GM11168 (cell line): ENCODE results near the gene SIRT3.

Experiments used
- in situ Hi-C: fragments of 300-500 bp; cut with MboI; formaldehyde crosslinking; loops from one replicate; pipeline ENCODE4 v1.12.0; 2022; ENCODE audit warnings: low sequenced_read_pairs; ENCODE audit not compliant: unreplicated experiment

SIRT3 gene

GRCh38 chr11:206526-207207 is 29.5 kb downstream of the SIRT3 start:
- in situ Hi-C loops: loop anchor here (5.0 kb wide), 1 partner anchor 151 kb away; no protein-coding TSS in a partner anchor

GRCh38 chr11:206002-206384 is 30.1 kb downstream of the SIRT3 start:
- in situ Hi-C loops: loop anchor here (5.0 kb wide), 1 partner anchor 151 kb away; no protein-coding TSS in a partner anchor

GRCh38 chr11:205221-206001 is 30.7 kb downstream of the SIRT3 start:
- in situ Hi-C loops: loop anchor here (5.0 kb wide), 1 partner anchor 152 kb away; no protein-coding TSS in a partner anchor

DNA sequence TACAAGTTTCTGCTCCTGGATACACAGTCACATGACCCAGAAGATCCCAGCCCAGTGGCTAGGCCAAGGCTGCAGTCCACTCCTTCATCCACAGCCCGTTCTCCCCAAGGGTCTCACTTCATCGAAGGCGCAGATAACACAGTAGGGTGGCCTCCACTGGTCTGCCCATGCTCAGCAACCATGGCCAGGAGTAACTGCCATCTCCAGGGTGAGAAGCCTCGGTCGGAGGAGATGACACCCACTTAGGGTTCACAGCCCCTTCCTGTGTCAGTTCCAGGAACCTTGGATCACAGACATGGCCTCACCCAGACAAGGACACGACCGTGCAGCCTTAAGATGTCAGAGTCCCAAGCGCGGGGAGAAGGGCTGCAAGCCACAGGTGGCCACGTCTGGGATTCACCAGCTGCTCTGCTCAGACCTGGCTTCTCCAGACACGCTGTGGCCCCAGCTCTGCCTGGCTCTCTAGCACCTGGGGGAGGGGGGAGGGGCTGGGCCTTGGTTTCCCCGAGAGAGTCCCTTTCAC is 31.5 kb downstream of the SIRT3 start:
- in situ Hi-C loops: loop anchor here (5.0 kb wide), 1 partner anchor 153 kb away; no protein-coding TSS in a partner anchor

DNA sequence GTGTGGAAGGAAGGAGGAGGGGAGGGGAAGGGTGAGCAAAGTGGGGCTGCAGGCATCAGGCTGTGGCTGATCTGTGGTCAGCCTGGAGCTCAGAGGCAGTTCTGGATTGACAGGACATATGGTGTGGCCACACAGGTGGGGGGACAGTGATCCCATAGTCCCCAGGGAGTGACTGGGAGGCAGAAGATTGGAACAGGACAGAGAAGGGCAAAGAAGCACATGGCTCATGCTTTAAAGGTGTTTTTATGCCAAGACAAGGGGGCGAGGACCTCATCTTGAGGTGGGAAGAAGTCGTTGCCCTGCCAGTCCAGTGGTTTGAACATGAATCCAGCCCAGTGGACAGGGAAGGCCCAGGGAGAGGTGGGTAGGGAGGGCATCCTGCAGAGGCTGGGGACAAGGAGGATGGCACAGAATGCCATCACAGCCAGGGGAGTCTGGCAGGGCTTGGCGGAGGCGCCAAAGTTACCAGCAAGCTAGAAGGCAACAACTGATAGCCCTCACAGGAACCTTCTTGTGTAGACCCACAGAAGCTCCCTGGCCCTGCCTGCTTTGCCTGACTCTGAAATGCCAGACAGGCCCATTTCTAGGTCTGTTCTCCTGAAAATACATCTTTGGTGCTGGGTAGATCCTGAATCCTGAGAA is 32.1 kb downstream of the SIRT3 start:
- in situ Hi-C loops: no loop called here

DNA sequence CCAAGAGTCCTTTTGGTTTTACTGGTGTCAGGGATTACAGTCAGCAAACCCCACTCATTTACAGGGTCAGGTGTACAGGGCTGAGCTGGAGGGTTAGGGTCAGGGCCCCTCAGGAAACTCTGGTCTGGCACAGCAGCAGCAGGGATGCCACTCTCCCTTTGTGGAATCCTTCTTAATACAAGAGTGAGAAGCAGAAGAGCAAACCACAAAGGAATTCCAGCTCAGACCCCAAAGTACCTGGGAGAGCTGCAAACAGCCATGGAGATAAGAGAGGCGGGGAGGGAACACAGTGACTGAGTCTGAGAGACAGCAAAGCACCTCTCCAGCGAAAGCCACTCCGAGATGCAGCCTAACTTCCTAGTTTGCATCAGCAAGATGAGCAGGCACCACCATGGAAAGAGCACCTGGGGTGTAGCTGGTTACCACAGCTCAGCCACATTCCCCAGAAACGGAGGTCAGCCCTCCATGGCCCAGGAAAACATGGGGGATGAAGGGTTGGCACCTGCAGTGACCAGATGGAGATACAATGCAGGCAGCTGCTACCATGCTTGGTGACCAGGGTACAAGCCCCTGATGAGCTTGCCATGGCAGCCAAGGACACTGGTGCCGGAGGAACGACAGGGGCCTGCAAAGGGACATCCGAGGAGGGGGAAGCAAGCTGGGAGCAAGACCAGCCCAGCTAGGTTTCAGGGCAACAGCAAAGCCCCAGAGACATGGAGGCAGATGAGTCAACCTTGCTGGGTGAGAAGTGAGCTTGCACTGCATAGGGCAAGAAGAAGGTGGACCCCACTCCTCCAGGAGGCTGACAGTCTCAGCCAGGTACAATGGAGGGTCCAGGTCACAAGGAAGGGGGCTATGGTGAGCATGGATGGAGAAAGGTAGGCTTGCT is 32.8 kb downstream of the SIRT3 start:
- in situ Hi-C loops: no loop called here

- in situ Hi-C loops: no loop called here
Observed at GRCh38 chr11:202490-202889, 33.7 kb downstream of the SIRT3 start.

DNA sequence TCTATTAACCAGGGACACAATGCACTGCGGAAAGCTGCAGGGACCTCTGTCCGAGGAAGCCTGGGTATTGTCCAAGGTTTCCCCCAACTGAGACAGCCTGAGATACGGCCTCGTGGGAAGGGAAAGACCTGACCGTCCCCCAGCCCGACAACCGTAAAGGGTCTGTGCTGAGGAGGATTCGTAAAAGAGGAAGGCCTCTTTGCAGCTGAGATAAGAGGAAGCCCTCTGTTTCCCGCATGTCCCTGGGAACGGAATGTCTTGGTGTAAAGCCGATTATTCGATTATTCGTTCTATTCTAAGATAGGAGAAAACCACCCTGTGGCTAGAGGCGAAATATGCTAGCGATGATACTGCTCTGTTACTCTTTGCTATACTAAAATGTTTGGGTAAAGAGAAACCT is 34.2 kb downstream of the SIRT3 start:
- in situ Hi-C loops: no loop called here

DNA sequence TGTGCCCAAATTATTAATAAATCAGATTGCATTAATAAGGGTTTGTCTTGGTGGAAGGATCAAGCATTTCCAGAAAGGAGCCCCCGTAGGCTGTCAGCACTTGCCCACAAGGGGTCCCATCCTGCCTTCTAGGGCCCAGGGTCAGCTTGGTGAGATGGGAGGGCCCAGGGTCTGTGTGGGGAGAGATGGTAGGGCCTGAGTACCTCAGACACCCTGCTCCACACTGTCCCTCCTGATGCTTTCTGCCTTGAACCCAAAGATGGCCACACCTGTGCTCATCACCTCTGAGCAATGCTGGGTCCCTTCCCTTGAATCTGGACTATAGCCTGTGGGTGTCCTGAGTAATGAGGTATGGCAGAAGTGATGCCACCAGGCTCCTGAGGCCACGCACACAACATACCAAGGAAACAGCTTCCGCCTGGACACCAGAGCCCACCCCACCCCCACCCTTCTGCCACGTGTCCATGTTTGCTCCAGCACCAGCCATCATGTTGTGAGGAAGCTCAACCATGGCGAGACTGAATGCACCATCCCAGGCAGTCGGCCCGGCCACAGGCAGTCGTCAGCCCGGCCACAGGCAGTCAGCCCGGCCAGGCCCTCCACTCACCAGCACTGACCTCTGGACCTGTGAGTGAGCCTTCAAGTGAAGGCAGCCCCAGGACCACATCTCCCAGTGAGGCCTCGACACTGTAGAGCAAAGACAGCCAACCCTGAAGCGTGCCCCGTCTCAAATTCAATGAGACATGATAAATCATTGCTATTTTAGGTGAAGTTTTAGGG is 35.7 kb downstream of the SIRT3 start:
- in situ Hi-C loops: no loop called here

- in situ Hi-C loops: no loop called here
Observed at GRCh38 chr11:199782-200181, 36.4 kb downstream of the SIRT3 start.

DNA sequence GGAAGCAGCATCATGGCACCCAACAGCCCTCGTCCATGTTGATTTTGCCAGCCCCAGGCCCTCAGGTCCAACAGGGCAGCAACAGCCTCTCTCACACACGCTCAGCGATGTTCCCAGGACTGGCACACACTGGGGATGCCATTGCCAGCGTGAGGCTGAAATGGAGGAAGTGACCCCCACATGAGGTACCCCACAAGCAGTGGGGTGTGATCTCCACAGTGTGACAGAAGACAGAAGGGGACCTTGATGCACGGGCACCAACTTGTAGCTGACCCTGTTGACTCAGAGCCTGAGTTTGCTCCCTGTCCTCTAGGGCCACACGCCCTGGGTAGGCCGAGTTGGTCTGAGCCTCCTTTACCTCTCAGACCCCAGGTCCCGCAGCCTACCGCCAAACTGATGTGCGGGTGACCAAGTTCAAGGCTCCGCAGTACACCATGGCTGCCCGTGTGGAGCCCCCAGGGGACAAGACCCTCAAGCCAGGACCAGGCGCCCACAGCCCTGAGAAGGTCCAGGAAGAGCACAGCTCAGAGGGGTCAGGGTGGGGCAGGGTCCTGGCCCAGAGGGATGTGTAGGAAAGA is 37.0 kb downstream of the SIRT3 start:
- in situ Hi-C loops: no loop called here

- in situ Hi-C loops: no loop called here
Observed at GRCh38 chr11:198236-198806, 37.8 kb downstream of the SIRT3 start.

- in situ Hi-C loops: no loop called here
Observed at GRCh38 chr11:197741-198235, 38.4 kb downstream of the SIRT3 start.

- in situ Hi-C loops: no loop called here
Observed at GRCh38 chr11:196786-197731, 39.1 kb downstream of the SIRT3 start.

DNA sequence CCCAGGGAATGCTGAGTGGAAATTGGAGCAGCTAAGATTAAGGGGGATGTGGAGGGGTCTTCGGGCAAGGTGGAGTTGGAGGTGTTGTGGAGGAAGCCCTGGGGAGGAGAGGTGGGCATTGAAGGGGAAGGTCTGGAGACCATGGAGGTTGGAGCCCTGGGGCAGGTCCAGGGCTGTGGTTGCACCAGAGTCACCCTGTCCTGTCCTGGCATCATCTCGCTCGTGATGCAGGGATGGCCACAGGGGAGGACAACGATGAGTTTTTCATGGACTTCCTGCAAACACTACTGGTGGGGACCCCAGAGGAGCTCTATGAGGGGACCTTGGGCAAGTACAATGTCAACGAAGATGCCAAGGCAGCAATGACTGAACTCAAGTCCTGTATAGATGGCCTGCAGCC is 42.7 kb downstream of the SIRT3 start:
- in situ Hi-C loops: loop anchor here (5.0 kb wide), 1 partner anchor 56 kb away; no protein-coding TSS in a partner anchor

GRCh38 chr11:192674-193128 is 43.4 kb downstream of the SIRT3 start, which contains the start of gene SCGB1C1:
SCGB1C1 (plus strand) TSS chr11:193078; CDS start chr11:193100, 22 bp downstream.
- in situ Hi-C loops: loop anchor here (5.0 kb wide), 1 partner anchor 55 kb away; no protein-coding TSS in a partner anchor
